M059J (cell line): ENCODE data around the gene ABR. TPM values are rescaled to one million over a fixed set of nuclear protein-coding genes. Genes with fewer than 3 reads are reported as not detected.
A peak's percentile ranks its signal among the peaks of the same experiment; 100 is the strongest.
"Not testable (repeated sequence)": the region's sequence is repeated elsewhere in the genome, so short reads cannot be mapped to it uniquely, and the experiment has no call there.

ENCODE experiments used
- DNase-seq: peaks from one replicate; pipeline ENCODE4 v3.0.0-alpha.2; 2012; ENCODE audit warnings: low read depth
- total RNA-seq: library from RNA; depleted of rRNA; stranded (reverse); fragments of >200 nt; shearing (Covaris generic); gene quantifications from 2 replicates; pipeline ENCODE4 v1.2.3, GENCODE V29; 2014

Gene ABR
- total RNA-seq, 1 experiment from 2014 or later: 47.3 TPM

- DNase-seq: peak; percentile 65
These were observed 32.1 kb downstream of the ABR start for GRCh38 chr17:1147664-1148063.

GRCh38 chr17:1146561-1147265 lies 33.1 kb downstream of the ABR start:
- no peak for DNase-seq

GRCh38 chr17:1145311-1145986 lies 34.3 kb downstream of the ABR start:
- no peak for DNase-seq

- DNase-seq: no peak
These were observed 35.6 kb downstream of the ABR start for GRCh38 chr17:1144162-1144561.

- peak; percentile 38 for DNase-seq
These were observed 36.2 kb downstream of the ABR start for GRCh38 chr17:1143573-1143972.

- DNase-seq: no peak
These were observed 37.2 kb downstream of the ABR start for GRCh38 chr17:1142561-1142971.

- DNase-seq: no peak
These were observed 42.3 kb downstream of the ABR start for GRCh38 chr17:1137465-1137894.

GRCh38 chr17:1136748-1137147 lies 43.0 kb downstream of the ABR start:
- DNase-seq: no peak

- DNase-seq: no peak
These were observed 45.0 kb downstream of the ABR start for GRCh38 chr17:1134634-1135324.

GRCh38 chr17:1130191-1130590 lies 49.6 kb downstream of the ABR start:
- DNase-seq: no peak

GRCh38 chr17:1128463-1128862 lies 51.3 kb downstream of the ABR start:
- not testable (repeated sequence) for DNase-seq

GRCh38 chr17:1126801-1127550 lies 52.8 kb downstream of the ABR start:
- no peak for DNase-seq

- DNase-seq: no peak
These were observed 53.5 kb downstream of the ABR start for GRCh38 chr17:1126250-1126797.

GRCh38 chr17:1125788-1126145 lies 54.0 kb downstream of the ABR start:
- DNase-seq: no peak

GRCh38 chr17:1124896-1125787 lies 54.6 kb downstream of the ABR start:
- DNase-seq: peak; percentile 19

GRCh38 chr17:1123921-1124715 lies 55.7 kb downstream of the ABR start:
- no peak for DNase-seq

GRCh38 chr17:1123393-1123831 lies 56.4 kb downstream of the ABR start:
- no peak for DNase-seq

GRCh38 chr17:1122533-1123392 lies 57.0 kb downstream of the ABR start:
- DNase-seq: peak; percentile 60

GRCh38 chr17:1121442-1121817 lies 58.4 kb downstream of the ABR start:
- not testable (repeated sequence) for DNase-seq
